HepG2 (cell line): ENCODE data around the gene GNAT3. TPM values are rescaled to one million over a fixed set of nuclear protein-coding genes. Genes with fewer than 3 reads are reported as not detected.

Experiments used
- ATAC-seq: fragments of 200-7000 bp; cut with Tn5 transposase; 3 replicates; pipeline ENCODE4 v1.9.1; 2020; ENCODE audit warnings: mild to moderate bottlenecking, moderate library complexity
- BruUV-seq: library from RNA; stranded (reverse); fragments of 400-500 nt; replicated peaks from 2 replicates; lab custom pipeline; 2021; lab: Mats Ljungman, UMichigan
- CTCF ChIA-PET: fragments of 300-600 bp; formaldehyde crosslinking; extraction: SDS; loops from one replicate; lab custom pipeline; 2021; ENCODE audit warnings: low total read pairs, inconsistent platforms, low intra/inter-chr PET ratio; lab: Yijun Ruan, JAX
- POLR2A ChIA-PET: fragments of 350-600 bp; sonication (Branson Sonifier 250); formaldehyde crosslinking; loops from one replicate; lab custom pipeline; 2020; ENCODE audit warnings: antibody characterized with exemption, inconsistent platforms; lab: Yijun Ruan, JAX
- DNase-seq: peaks from one replicate; pipeline ENCODE4 v3.0.0-alpha.2; 2015; ENCODE audit warnings: low spot score
- FAIRE-seq: peaks from 3 replicates; lab custom pipeline; 2011; peaks lifted over from hg19 to GRCh38; lab: Jason Lieb, UNC
- H2AFZ ChIP-seq: one replicate; pipeline ENCODE4 v1.6.1; 2011; ENCODE audit warnings: low read length, inconsistent platforms
- H3K27ac ChIP-seq: fragments of 300-600 bp; 3 replicates; pipeline ENCODE4 v1.8.0; 2011; ENCODE audit warnings: mixed run types, mild to moderate bottlenecking, mixed read lengths, low read length, inconsistent platforms; ENCODE audit not compliant: insufficient read depth; ENCODE audit errors: extremely low read length
- H3K27me3 ChIP-seq, 2 experiments: fragments of 200-600 bp in 1 of 2; 2 replicates in 1 of 2; 3 replicates in 1 of 2; pipeline versions ENCODE4 v1.6.0 to v1.8.0; 2011; ENCODE audit warnings: low read length in 2 of 2, mild to moderate bottlenecking in 2 of 2, moderate library complexity in 2 of 2, inconsistent platforms in 1 of 2; ENCODE audit not compliant: insufficient read depth in 2 of 2, control insufficient read depth in 1 of 2
- H3K36me3 ChIP-seq, 2 experiments: fragments of 200-600 bp in 1 of 2; replicated peaks in 1 of 2; 2 replicates in 1 of 2; 3 replicates in 1 of 2; pipeline versions ENCODE4 v1.5.1 to v1.8.0; 2011; ENCODE audit warnings: low read length in 2 of 2, inconsistent platforms in 1 of 2; ENCODE audit not compliant: insufficient read depth in 2 of 2, control insufficient read depth in 1 of 2
- H3K4me1 ChIP-seq: 2 replicates; pipeline ENCODE4 v1.5.1; 2012; ENCODE audit warnings: low read length, inconsistent platforms; ENCODE audit not compliant: insufficient read depth
- H3K4me2 ChIP-seq: 2 replicates; pipeline ENCODE4 v1.6.0; 2011; ENCODE audit warnings: low read depth, low read length, inconsistent platforms
- H3K4me3 ChIP-seq, 3 experiments: fragments of 200-600 bp in 1 of 3; sonication (generic), shearing (Covaris generic) in 1 of 3; replicated peaks in 1 of 3; 2 replicates each; pipeline ENCODE4 v1.5.1; 2011 to 2016; ENCODE audit warnings: low read length in 3 of 3, inconsistent platforms in 2 of 3, low read depth in 2 of 3, mild to moderate bottlenecking in 2 of 3, control low read depth in 1 of 3, mixed read lengths in 1 of 3; ENCODE audit not compliant: insufficient read depth in 1 of 3
- H3K79me2 ChIP-seq: one replicate; pipeline ENCODE4 v1.6.1; 2011; ENCODE audit warnings: low read length, inconsistent platforms; ENCODE audit not compliant: insufficient read depth
- H3K9ac ChIP-seq: 2 replicates; pipeline ENCODE4 v1.6.0; 2011; ENCODE audit warnings: mild to moderate bottlenecking, low read depth, low read length, inconsistent platforms; ENCODE audit not compliant: insufficient read depth
- H3K9me3 ChIP-seq: 2 replicates; pipeline ENCODE4 v1.5.1; 2012; ENCODE audit warnings: mild to moderate bottlenecking, low read length
- H4K20me1 ChIP-seq: 2 replicates; pipeline ENCODE4 v1.6.0; 2011; ENCODE audit warnings: inconsistent platforms, mild to moderate bottlenecking, low read length, moderate library complexity; ENCODE audit not compliant: insufficient read depth
- DNMT3B ChIP-seq: conservative IDR thresholded peaks from 2 replicates; pipeline ENCODE4 v1.6.1; 2016; ENCODE audit warnings: missing biosample characterization, control low read depth
- DZIP1 ChIP-seq: sonication (generic); formaldehyde crosslinking; IDR thresholded peaks from 2 replicates; pipeline ENCODE4 v1.5.0; 2020; ENCODE audit warnings: mild to moderate bottlenecking, missing genetic modification reagents
- KMT2B ChIP-seq: IDR thresholded peaks from 2 replicates; pipeline ENCODE4 v1.6.1; 2016; ENCODE audit warnings: missing genetic modification reagents, missing compliant biosample characterization
- MNT ChIP-seq: fragments of 450-650 bp; IDR thresholded peaks from 2 replicates; pipeline ENCODE4 v1.6.1; 2016
- POGZ ChIP-seq: sonication (generic); formaldehyde crosslinking; IDR thresholded peaks from 2 replicates; pipeline ENCODE4 v1.4.0; 2020; ENCODE audit warnings: mild to moderate bottlenecking, missing genetic modification reagents
- TCF7L2 ChIP-seq: IDR thresholded peaks from 2 replicates; pipeline ENCODE4 v1.6.1; 2011; ENCODE audit warnings: mild to moderate bottlenecking, low read depth, low read length, moderate library complexity
- USF2 ChIP-seq, 2 experiments: sonication (generic) in 1 of 2; formaldehyde crosslinking in 1 of 2; IDR thresholded peaks; 2 replicates each; pipeline versions ENCODE4 v1.5.1 to v1.6.1; 2011 to 2020; ENCODE audit warnings: borderline replicate concordance in 1 of 2, low read depth in 1 of 2, low read length in 1 of 2, mild to moderate bottlenecking in 1 of 2, missing genetic modification reagents in 1 of 2, moderate library complexity in 1 of 2
- ZNF225 ChIP-seq: sonication (generic); formaldehyde crosslinking; IDR thresholded peaks from 2 replicates; pipeline ENCODE4 v1.4.0; 2020; ENCODE audit warnings: mild to moderate bottlenecking, missing genetic modification reagents
- ZNF276 ChIP-seq: sonication (generic); formaldehyde crosslinking; IDR thresholded peaks from 2 replicates; pipeline ENCODE4 v1.4.0; 2020; ENCODE audit warnings: mild to moderate bottlenecking, low read depth, missing genetic modification reagents
- ZNF549 ChIP-seq: sonication (generic); formaldehyde crosslinking; IDR thresholded peaks from 2 replicates; pipeline ENCODE4 v1.5.0; 2020; ENCODE audit warnings: missing genetic modification reagents
- ZNF567 ChIP-seq: sonication (generic); formaldehyde crosslinking; IDR thresholded peaks from 2 replicates; pipeline ENCODE4 v1.8.1; 2023; ENCODE audit warnings: mild to moderate bottlenecking, missing genetic modification reagents, borderline replicate concordance
- ZNF580 ChIP-seq: IDR thresholded peaks from 2 replicates; pipeline ENCODE4 v1.6.1; 2016; ENCODE audit warnings: low read depth, borderline replicate concordance
- ZNF713 ChIP-seq: sonication (generic); formaldehyde crosslinking; IDR thresholded peaks from 2 replicates; pipeline ENCODE4 v1.4.0; 2020; ENCODE audit warnings: mild to moderate bottlenecking, missing genetic modification reagents
- WGBS: methylation state at CpG from one replicate; pipeline ENCODE4 v1.1.6; 2017; ENCODE audit warnings: low lambda C conversion rate; 5-methylcytosine and 5-hydroxymethylcytosine counted together
- in situ Hi-C: cut with HindIII; loops from 2 replicates; pipeline ENCODE4 v1.10.0; 2017; ENCODE audit warnings: low pct_unique_long_range_greater_than_20kb; ENCODE audit not compliant: extremely low pct_ligation_motif_present
- intact Hi-C: fragments of 100-400 bp; cut with micrococcal nuclease; formaldehyde crosslinking; loops from one replicate; pipeline ENCODE4 v1.10.0; 2022; ENCODE audit not compliant: unreplicated experiment
- polyA plus RNA-seq, 8 experiments: library from polyadenylated mRNA; depleted of rRNA in 3 of 8; stranded (reverse) in 7 of 8; unstranded in 1 of 8; fragments of >200 nt; fragmentation: Illumina TruSeq in 4 of 8; extraction: Trizol in 4 of 8; gene quantifications; 2 replicates each; pipeline versions ENCODE4 v1.2.1 to v1.2.3, GENCODE V29; 2011 to 2016; ENCODE audit warnings: low read depth in 4 of 8, missing spikeins in 1 of 8, mixed read lengths in 1 of 8; ENCODE audit not compliant: insufficient read depth in 1 of 8
- total RNA-seq, 5 experiments: library from RNA; depleted of rRNA; stranded (reverse); fragments of >200 nt; fragmentation: Illumina TruSeq; extraction: Trizol; gene quantifications; 2 replicates each; pipeline ENCODE4 v1.2.3, GENCODE V29; 2016; ENCODE audit warnings: low read depth in 1 of 5

Gene GNAT3
- total and polyA plus RNA-seq, 2 of the 13 experiments (the other 11 are each of a cell fraction or from before 2014, with no cell fraction given) = not detected

GRCh38 chr7:80500325-80500724 lies 11.5 kb downstream of the GNAT3 start:
- Histone ChIP-seq H3K9me3 (no peaks in the 10 kb centered on the region), H4K20me1 (no peaks in the 10 kb centered on the region), H3K4me3 (no peak overlapping the region), H3K27ac (no peak overlapping the region), H3K36me3 (no peaks in the 10 kb centered on the region), H3K9ac (no peak overlapping the region), H3K27me3 (no peaks in the 10 kb centered on the region), H3K79me2 (no peaks in the 10 kb centered on the region), H3K4me2 (no peak overlapping the region), H3K4me1 (peaks cover 9% of the 10 kb centered on the region), H2AFZ (no peak overlapping the region)
- no TSS peak for BruUV-seq
- ATAC-seq (no peak), DNase-seq (no peak), FAIRE-seq (no peak)
- WGBS = 97% methylated on average over 1 of the region's 1 CpG
- intact Hi-C loops (no loop called here), in situ Hi-C loops (no loop called here)
- POLR2A ChIA-PET = no interaction called here
- CTCF ChIA-PET = no interaction called here
- TF ChIP-seq MNT = no peak
- TF ChIP-seq TCF7L2 = no peak
- TF ChIP-seq DZIP1 (CRISPR knock-in tag) = no peak
- TF ChIP-seq ZNF549 (CRISPR knock-in tag) = no peak
- no peak for TF ChIP-seq POGZ (CRISPR knock-in tag)
- no peak for TF ChIP-seq ZNF580
- TF ChIP-seq ZNF567 (CRISPR knock-in tag) = no peak
- TF ChIP-seq ZNF225 = no peak
- TF ChIP-seq KMT2B (CRISPR knock-in tag) = no peak
- no peak for TF ChIP-seq ZNF713
- no peak for TF ChIP-seq USF2 (IDR thresholded peaks at IDR 0.05; ENCODE audit: low read depth, low read length)
- TF ChIP-seq USF2 (CRISPR knock-in tag; IDR thresholded peaks at IDR 0.05; ENCODE audit: borderline replicate concordance) = no peak
- no peak for TF ChIP-seq DNMT3B (CRISPR knock-in tag)
- TF ChIP-seq ZNF276 (CRISPR knock-in tag) = no peak
- TF ChIP-seq, all 625 proteins: peak for 0
